ENCODE results near the gene KRTAP5-11.

The KRTAP5-11 gene

DNA sequence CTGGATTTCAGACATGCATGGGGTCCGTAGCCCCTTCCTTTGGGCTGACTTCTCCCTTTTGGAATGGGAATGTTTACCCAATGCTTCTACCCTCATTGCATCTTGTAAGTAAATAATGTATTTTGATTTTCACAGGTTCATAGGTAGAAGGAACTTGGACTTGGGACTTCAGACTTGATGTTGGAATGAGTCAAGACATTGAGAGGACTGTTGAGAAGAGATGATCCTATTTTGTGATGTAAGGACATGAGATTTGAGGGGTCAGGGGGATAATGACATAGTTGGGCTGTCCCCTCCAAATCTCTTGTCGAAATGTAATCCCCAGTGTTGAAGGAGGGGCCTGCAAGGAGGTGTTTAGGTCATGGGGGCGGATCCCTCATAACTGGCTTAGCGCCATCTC, 18.2 kb downstream of the KRTAP5-11 start:
- TF ChIP-seq, protein P1, sequence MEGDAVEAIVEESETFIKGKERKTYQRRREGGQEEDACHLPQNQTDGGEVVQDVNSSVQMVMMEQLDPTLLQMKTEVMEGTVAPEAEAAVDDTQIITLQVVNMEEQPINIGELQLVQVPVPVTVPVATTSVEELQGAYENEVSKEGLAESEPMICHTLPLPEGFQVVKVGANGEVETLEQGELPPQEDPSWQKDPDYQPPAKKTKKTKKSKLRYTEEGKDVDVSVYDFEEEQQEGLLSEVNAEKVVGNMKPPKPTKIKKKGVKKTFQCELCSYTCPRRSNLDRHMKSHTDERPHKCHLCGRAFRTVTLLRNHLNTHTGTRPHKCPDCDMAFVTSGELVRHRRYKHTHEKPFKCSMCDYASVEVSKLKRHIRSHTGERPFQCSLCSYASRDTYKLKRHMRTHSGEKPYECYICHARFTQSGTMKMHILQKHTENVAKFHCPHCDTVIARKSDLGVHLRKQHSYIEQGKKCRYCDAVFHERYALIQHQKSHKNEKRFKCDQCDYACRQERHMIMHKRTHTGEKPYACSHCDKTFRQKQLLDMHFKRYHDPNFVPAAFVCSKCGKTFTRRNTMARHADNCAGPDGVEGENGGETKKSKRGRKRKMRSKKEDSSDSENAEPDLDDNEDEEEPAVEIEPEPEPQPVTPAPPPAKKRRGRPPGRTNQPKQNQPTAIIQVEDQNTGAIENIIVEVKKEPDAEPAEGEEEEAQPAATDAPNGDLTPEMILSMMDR (IDR thresholded peaks at IDR 0.05; ENCODE audit: low read depth, low read length) = no peak
- H3K27ac ChIP-seq = no peak overlapping the region
- H3K27me3 ChIP-seq (ENCODE audit: insufficient read depth, low read depth, severe bottlenecking) = no peaks in the 10 kb centered on the region
- no peak overlapping the region for H3K4me3 ChIP-seq (ENCODE audit: low read depth, low read length)
- H3K9me3 ChIP-seq (ENCODE audit: severe bottlenecking) = no peaks in the 10 kb centered on the region
- DNase-seq = no peak
- no peaks in the 10 kb centered on the region for H3K36me3 ChIP-seq

DNA sequence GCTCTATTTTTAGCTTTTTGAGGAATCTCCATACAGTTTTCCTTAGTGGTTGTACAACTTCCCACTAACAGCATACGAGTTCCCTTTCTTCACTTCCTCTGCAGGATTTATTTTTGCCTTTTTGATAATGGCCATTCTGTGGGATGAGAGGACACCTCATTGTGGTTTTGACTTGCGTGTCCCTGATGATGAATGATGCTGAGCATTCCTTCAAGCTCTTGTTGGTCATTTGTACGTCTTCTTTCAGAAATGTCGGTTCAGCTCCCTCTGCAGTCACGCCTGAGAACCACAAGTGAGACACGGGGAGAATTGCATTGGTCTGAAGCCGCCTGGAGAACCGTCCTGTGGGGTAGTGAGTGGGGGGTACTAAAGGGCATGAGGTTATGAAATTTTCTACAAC, 19.3 kb downstream of the KRTAP5-11 start:
- H3K27ac ChIP-seq = no peak overlapping the region
- TF ChIP-seq, protein P1 (IDR thresholded peaks at IDR 0.05; ENCODE audit: low read depth, low read length) = peak; percentile 66
- no peaks in the 10 kb centered on the region for H3K36me3 ChIP-seq
- DNase-seq = peak; percentile 59
- no peak overlapping the region for H3K4me3 ChIP-seq (ENCODE audit: low read depth, low read length)
- H3K9me3 ChIP-seq (ENCODE audit: severe bottlenecking) = no peaks in the 10 kb centered on the region
- H3K27me3 ChIP-seq (ENCODE audit: insufficient read depth, low read depth, severe bottlenecking) = no peaks in the 10 kb centered on the region

DNA sequence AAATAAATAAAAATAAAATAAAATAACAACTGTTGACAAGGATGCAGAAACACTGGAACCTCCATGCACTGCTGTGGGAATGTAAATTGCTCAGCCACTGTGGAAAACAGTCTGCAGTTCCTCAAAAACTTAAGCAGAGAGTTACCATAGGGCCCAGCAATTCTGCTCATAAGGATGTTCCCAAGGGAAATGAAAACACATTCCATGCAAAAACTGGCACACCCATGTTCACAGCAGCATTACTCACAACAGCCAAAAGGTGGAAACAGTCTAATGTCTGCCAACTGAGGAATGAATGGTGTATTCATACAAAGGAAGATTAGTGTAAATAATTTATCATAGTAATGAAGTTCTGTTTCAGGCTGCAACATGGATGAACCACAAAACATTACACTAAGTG, 20.6 kb downstream of the KRTAP5-11 start:
- no peak overlapping the region for H3K27ac ChIP-seq
- DNase-seq = no peak
- H3K36me3 ChIP-seq = no peaks in the 10 kb centered on the region
- no peaks in the 10 kb centered on the region for H3K9me3 ChIP-seq (ENCODE audit: severe bottlenecking)
- TF ChIP-seq, protein P1 (IDR thresholded peaks at IDR 0.05; ENCODE audit: low read depth, low read length) = no peak
- no peaks in the 10 kb centered on the region for H3K27me3 ChIP-seq (ENCODE audit: insufficient read depth, low read depth, severe bottlenecking)
- no peak overlapping the region for H3K4me3 ChIP-seq (ENCODE audit: low read depth, low read length)

DNA sequence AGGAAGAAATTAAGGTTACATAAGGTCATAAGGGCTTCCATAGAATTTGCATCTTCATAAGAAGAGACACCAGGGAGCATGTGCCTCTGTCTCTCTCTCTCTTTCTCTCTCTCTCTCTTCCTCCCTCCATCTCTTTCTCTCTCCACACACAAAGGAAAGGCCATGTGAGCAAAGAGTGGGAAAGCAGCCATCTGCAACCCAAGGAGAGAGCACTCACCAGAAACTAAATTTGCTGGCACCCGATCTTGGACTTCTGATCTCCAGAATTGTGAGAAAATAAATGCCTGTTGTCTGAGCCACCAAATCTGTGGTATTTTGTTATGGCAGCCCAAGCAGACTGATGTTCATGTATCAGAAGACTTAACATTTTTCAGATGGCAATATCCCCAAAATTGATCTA, 23.7 kb downstream of the KRTAP5-11 start:
- H3K36me3 ChIP-seq = no peaks in the 10 kb centered on the region
- no peaks in the 10 kb centered on the region for H3K27me3 ChIP-seq (ENCODE audit: insufficient read depth, low read depth, severe bottlenecking)
- H3K4me3 ChIP-seq (ENCODE audit: low read depth, low read length) = no peak overlapping the region
- DNase-seq = no peak
- no peak overlapping the region for H3K27ac ChIP-seq
- no peaks in the 10 kb centered on the region for H3K9me3 ChIP-seq (ENCODE audit: severe bottlenecking)
- TF ChIP-seq, protein P1 (IDR thresholded peaks at IDR 0.05; ENCODE audit: low read depth, low read length) = no peak

DNA sequence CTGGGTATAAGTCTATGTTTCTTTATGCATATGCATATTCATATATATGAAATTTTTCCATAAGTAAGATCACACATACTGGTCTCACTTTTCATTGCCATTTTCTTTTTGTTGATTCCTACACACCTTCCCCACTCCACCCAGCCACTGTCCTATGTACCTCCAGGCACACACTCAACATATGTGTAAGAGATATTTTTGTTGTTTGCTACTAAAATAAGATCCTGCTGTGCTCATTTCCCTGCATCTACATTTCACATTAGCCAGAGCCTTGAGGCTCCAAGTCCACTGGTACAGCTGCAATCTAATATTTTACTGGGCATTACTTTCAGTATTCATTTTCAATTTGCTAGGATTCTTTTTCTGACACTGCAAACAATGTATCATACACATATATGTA, 25.4 kb downstream of the KRTAP5-11 start:
- H3K9me3 ChIP-seq (ENCODE audit: severe bottlenecking) = no peaks in the 10 kb centered on the region
- H3K27me3 ChIP-seq (ENCODE audit: insufficient read depth, low read depth, severe bottlenecking) = no peaks in the 10 kb centered on the region
- H3K27ac ChIP-seq = no peak overlapping the region
- no peak for DNase-seq
- TF ChIP-seq, protein P1 (IDR thresholded peaks at IDR 0.05; ENCODE audit: low read depth, low read length) = no peak
- no peaks in the 10 kb centered on the region for H3K36me3 ChIP-seq
- no peak overlapping the region for H3K4me3 ChIP-seq (ENCODE audit: low read depth, low read length)

DNA sequence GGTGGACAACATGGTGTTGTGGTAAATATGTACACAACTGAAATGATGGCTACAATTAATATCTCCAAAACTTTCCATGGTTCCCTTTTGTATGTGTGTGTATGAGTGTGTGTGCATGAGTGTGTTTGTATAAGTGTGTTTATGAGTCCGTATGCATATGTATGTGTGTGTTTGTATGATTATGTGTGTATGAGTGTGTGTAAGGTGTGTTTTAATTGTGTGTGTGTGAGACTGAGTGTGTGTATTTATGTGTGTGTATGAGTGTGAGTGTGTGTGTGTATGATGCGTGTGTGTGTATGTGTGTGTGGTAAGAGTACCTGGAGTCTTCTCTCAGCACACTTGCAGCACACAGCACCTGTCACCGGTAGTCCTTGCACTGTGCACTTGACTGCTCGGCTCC, 26.7 kb downstream of the KRTAP5-11 start:
- no peak for DNase-seq
- H3K9me3 ChIP-seq (ENCODE audit: severe bottlenecking) = no peaks in the 10 kb centered on the region
- H3K4me3 ChIP-seq (ENCODE audit: low read depth, low read length) = no peak overlapping the region
- no peak overlapping the region for H3K27ac ChIP-seq
- H3K36me3 ChIP-seq = no peaks in the 10 kb centered on the region
- TF ChIP-seq, protein P1 (IDR thresholded peaks at IDR 0.05; ENCODE audit: low read depth, low read length) = no peak
- H3K27me3 ChIP-seq (ENCODE audit: insufficient read depth, low read depth, severe bottlenecking) = no peaks in the 10 kb centered on the region
